Endodermal cell (in vitro differentiated cells): ENCODE results near the gene HMGXB3. TPM values are rescaled to one million over a fixed set of nuclear protein-coding genes. Genes with fewer than 3 reads are reported as not detected.

ENCODE experiments used
- DNase-seq: peaks from one replicate; pipeline ENCODE4 v3.0.0-alpha.2; 2017
- H3K27ac ChIP-seq: 2 replicates; pipeline ENCODE4 v1.5.1; 2013; ENCODE audit warnings: mild to moderate bottlenecking, low read depth, low read length, moderate library complexity
- H3K27me3 ChIP-seq: 2 replicates; pipeline ENCODE4 v1.6.1; 2013; ENCODE audit warnings: mild to moderate bottlenecking, low read length, moderate library complexity; ENCODE audit not compliant: insufficient read depth, control insufficient read depth, poor library complexity, severe bottlenecking
- H3K36me3 ChIP-seq: 2 replicates; pipeline ENCODE4 v1.7.0; 2013; ENCODE audit warnings: mild to moderate bottlenecking, low read length, moderate library complexity; ENCODE audit not compliant: control insufficient read depth, insufficient read depth
- H3K4me1 ChIP-seq: one replicate; pipeline ENCODE4 v1.7.0; 2013; ENCODE audit warnings: low read length; ENCODE audit not compliant: control insufficient read depth, insufficient read depth
- H3K4me3 ChIP-seq: 2 replicates; pipeline ENCODE4 v1.5.1; 2013; ENCODE audit warnings: mild to moderate bottlenecking, low read length, moderate library complexity
- H3K9ac ChIP-seq: 2 replicates; pipeline ENCODE4 v1.6.1; 2013; ENCODE audit warnings: mild to moderate bottlenecking, low read length, moderate library complexity; ENCODE audit not compliant: poor library complexity, severe bottlenecking; ENCODE audit errors: extremely low read depth
- H3K9me3 ChIP-seq: 2 replicates; pipeline ENCODE4 v1.6.1; 2013; ENCODE audit warnings: mild to moderate bottlenecking, low read length, moderate library complexity; ENCODE audit not compliant: control insufficient read depth
- H3K27ac Mint-ChIP-seq: 2 replicates; pipeline ENCODE4 v1.8.0; 2020; ENCODE audit warnings: mixed read lengths
- H3K27me3 Mint-ChIP-seq: 2 replicates; pipeline ENCODE4 v1.8.0; 2021; ENCODE audit warnings: mild to moderate bottlenecking, mixed read lengths; ENCODE audit not compliant: insufficient read depth
- H3K36me3 Mint-ChIP-seq: 2 replicates; pipeline ENCODE4 v1.8.0; 2020; ENCODE audit warnings: low read depth, mixed read lengths
- H3K4me1 Mint-ChIP-seq: 2 replicates; pipeline ENCODE4 v1.8.0; 2020; ENCODE audit warnings: mixed read lengths
- H3K4me3 Mint-ChIP-seq: 2 replicates; pipeline ENCODE4 v1.8.0; 2020; ENCODE audit warnings: mild to moderate bottlenecking, moderate library complexity, mixed read lengths
- H3K9me3 Mint-ChIP-seq: 2 replicates; pipeline ENCODE4 v1.8.0; 2020; ENCODE audit warnings: mild to moderate bottlenecking, mixed read lengths
- CTCF ChIP-seq: fragments of 200-600 bp; sonication (generic); conservative IDR thresholded peaks from 2 replicates; pipeline ENCODE4 v1.5.0; 2021; ENCODE audit warnings: antibody characterized with exemption, mild to moderate bottlenecking
- WGBS, 2 experiments: methylation state at CpG; one replicate each; pipeline versions ENCODE4 v1.1.5 to v1.1.7; 2013; ENCODE audit warnings: missing lambda C conversion rate in 2 of 2, mixed read lengths in 1 of 2; ENCODE audit not compliant: insufficient coverage in 1 of 2, insufficient read length in 1 of 2; 5-methylcytosine and 5-hydroxymethylcytosine counted together
- total RNA-seq, 2 donors: library from RNA; stranded (reverse); fragmentation: NEBNext Ultra II Directional in 1 of 2; extraction: Animal tissue kit (Norgen Biotek cat#: 25700) in 1 of 2; gene quantifications; 2 replicates in 1 of 2; 3 replicates in 1 of 2; pipeline ENCODE4 v1.2.1, GENCODE V29; 2021

HMGXB3 gene
- total RNA-seq, 2 donors from 2014 or later: 41.0 to 43.5 TPM

DNA sequence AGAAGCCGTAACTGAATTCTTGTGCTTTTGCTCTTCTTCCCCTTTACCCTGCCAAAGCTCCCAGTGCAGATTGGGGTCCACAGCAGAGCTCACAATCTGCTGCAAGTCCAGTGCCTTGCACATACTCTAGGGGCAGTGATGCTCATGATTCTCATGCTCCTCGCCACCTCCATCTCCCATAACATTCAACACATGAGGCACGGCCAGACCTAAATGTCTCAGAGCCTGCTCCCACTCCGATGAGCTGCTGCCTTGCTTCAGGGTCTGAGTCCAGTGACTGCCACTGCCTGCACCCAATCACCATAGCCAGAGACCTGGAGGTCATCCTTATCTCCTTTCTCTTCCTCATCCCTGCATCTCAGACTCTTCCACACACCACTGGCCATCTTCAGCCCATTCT lies 75.3 kb downstream of the HMGXB3 start:
- Histone ChIP-seq H3K9ac (no peak overlapping the region), H3K27ac (no peak overlapping the region), H3K9me3 (no peaks in the 10 kb centered on the region), H3K36me3 (no peaks in the 10 kb centered on the region), H3K4me1 (no peaks in the 10 kb centered on the region), H3K4me3 (no peak overlapping the region), H3K27me3 (peaks cover 19% of the 10 kb centered on the region)
- Mint-ChIP-seq H3K36me3 (no peaks in the 10 kb centered on the region), H3K4me3 (no peak overlapping the region), H3K9me3 (no peaks in the 10 kb centered on the region), H3K27me3 (peaks cover 3% of the 10 kb centered on the region), H3K27ac (no peak overlapping the region), H3K4me1 (no peaks in the 10 kb centered on the region)
- WGBS, 2 experiments: 80 to 88% methylated on average over 2 to 4 of the region's 4 CpGs
- peak; percentile 43 for DNase-seq
- TF ChIP-seq CTCF: peak; percentile 55

DNA sequence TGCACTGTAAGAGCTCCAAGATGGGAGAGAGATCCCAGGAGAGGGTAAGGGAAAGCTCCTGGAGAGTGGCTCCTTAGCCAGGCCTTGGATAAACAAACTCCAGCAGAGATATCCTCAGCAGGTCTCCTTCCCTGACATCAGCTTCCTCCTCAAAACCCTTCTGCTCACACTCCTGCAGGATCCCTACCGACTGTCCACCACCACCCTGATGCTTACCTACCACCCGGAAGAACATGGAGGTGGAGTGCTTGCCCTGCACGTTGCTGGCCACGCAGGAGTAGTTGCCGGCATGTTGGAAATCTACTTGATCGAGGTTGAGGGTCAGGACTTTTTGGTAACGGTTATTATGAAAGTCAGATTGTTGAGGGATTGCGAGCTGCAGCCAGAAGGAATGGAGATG lies 76.5 kb downstream of the HMGXB3 start:
- H3K36me3 ChIP-seq: no peaks in the 10 kb centered on the region
- H3K9me3 Mint-ChIP-seq: no peaks in the 10 kb centered on the region

GRCh38 chr5:150077996-150078801 lies 77.7 kb downstream of the HMGXB3 start:
- Histone ChIP-seq H3K9ac (no peak overlapping the region), H3K9me3 (no peaks in the 10 kb centered on the region), H3K36me3 (no peaks in the 10 kb centered on the region), H3K4me3 (no peak overlapping the region), H3K27ac (no peak overlapping the region), H3K4me1 (peaks cover 15% of the 10 kb centered on the region), H3K27me3 (peaks cover 19% of the 10 kb centered on the region)
- H3K27me3 Mint-ChIP-seq: peaks cover 3% of the 10 kb centered on the region
- H3K27ac Mint-ChIP-seq: no peak overlapping the region
- H3K4me3 Mint-ChIP-seq: no peak overlapping the region
- TF ChIP-seq CTCF: no peak
- no peaks in the 10 kb centered on the region for H3K9me3 Mint-ChIP-seq
- peaks cover 10% of the 10 kb centered on the region for H3K4me1 Mint-ChIP-seq
- DNase-seq: peak; percentile 35
- 92 to 95% methylated on average over 6 to 8 of the region's 8 CpGs for WGBS, 2 experiments
- H3K36me3 Mint-ChIP-seq: no peaks in the 10 kb centered on the region

More for the DNA sequence above, 76.5 kb downstream of the HMGXB3 start:
- H3K27ac ChIP-seq: no peak overlapping the region
- no peak overlapping the region for H3K4me3 ChIP-seq
- H3K9ac ChIP-seq: no peak overlapping the region
- no peak for TF ChIP-seq CTCF
- no peaks in the 10 kb centered on the region for H3K9me3 ChIP-seq
- DNase-seq: peak; percentile 31
- Mint-ChIP-seq H3K4me3 (no peak overlapping the region), H3K27ac (no peak overlapping the region), H3K36me3 (no peaks in the 10 kb centered on the region), H3K4me1 (peaks cover 2% of the 10 kb centered on the region), H3K27me3 (peaks cover 3% of the 10 kb centered on the region)
- peaks cover 19% of the 10 kb centered on the region for H3K27me3 ChIP-seq
- 95% methylated on average over 8 of the region's 8 CpGs for WGBS, 2 experiments
- peaks cover 5% of the 10 kb centered on the region for H3K4me1 ChIP-seq
